HEK293 (cell line): Measurements from ENCODE around the gene MAP3K20.

ENCODE experiments used
- CTCF ChIP-seq: fragments of 450-650 bp; formaldehyde crosslinking; IDR thresholded peaks from 2 replicates; pipeline ENCODE4 v1.5.1; 2016; ENCODE audit warnings: missing biosample characterization, missing genetic modification characterization
- KLF1 ChIP-seq: fragments of 450-650 bp; formaldehyde crosslinking; IDR thresholded peaks from 2 replicates; pipeline ENCODE4 v1.5.1; 2016; ENCODE audit warnings: missing biosample characterization, missing genetic modification characterization
- ZBTB11 ChIP-seq: fragments of 450-650 bp; formaldehyde crosslinking; conservative IDR thresholded peaks from 2 replicates; pipeline ENCODE4 v1.5.1; 2016; ENCODE audit warnings: low read depth, missing biosample characterization, missing genetic modification characterization
- ZNF548 ChIP-seq: fragments of 450-650 bp; formaldehyde crosslinking; IDR thresholded peaks from 2 replicates; pipeline ENCODE4 v1.5.1; 2016; ENCODE audit warnings: missing biosample characterization, missing genetic modification characterization

- TF ChIP-seq KLF1 (tag by site-specific recombination) (no peak), ZBTB11 (tag by site-specific recombination) (no peak), CTCF (tag by site-specific recombination) (no peak), ZNF548 (tag by site-specific recombination) (no peak)
Measured at GRCh38 chr2:173079973-173080860, 4.6 kb downstream of the MAP3K20 start.
